Stimulated activated CD8-positive, alpha-beta memory T cell treated with anti-CD3 and anti-CD28 coated beads, Interleukin-4, amount 100 ng/mL, for 24 hours (primary cell): ENCODE data around the gene ANTXR2.

Experiments
- DNase-seq: peaks from one replicate; pipeline ENCODE4 v3.0.0-alpha.2; 2020; ENCODE audit warnings: low read depth

Gene ANTXR2

GRCh38 chr4:79864500-79865200 is 208.4 kb downstream of the ANTXR2 start:
- no peak for DNase-seq

GRCh38 chr4:79863333-79863732 is 209.7 kb downstream of the ANTXR2 start:
- no peak for DNase-seq

GRCh38 chr4:79862821-79863220 is 210.2 kb downstream of the ANTXR2 start:
- DNase-seq, result no peak

DNA sequence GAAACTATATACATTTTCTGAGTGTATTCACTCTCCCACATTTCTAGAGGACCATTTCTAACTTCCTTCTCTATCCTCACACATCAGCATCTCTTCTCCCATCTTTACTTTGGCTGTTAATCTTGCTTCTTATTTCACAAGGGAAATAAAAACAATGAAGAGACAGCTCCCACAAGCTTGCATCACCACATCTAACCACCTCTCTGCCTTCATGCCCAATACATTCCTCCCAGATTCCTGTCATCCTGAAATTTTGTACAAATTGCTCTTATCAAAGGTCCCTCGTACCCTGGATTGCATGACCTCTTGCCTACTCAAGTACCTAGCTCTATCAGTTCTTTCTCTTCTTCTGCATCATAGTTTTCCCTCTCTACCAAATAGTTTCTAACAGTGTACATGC is 215.2 kb downstream of the ANTXR2 start:
- no peak for DNase-seq

DNA sequence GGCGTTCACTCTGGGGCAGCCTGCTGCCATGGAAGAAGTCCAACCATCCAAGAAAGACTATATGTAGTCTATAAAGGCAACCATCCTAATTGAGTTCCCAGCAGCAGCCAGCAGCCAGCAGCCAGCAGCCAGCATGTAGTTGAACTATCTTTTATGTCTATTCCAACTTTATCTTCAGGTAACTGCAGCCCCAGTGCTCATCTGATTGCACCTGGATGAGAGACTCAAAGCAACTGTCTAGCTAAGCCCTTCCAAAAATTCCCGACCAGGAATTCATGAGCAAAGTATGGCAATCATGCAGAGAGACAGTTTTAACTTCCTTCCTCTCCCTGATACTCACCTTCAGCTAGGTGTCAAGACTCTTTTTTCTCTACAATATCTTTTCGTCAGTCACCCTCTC is 216.8 kb downstream of the ANTXR2 start:
- DNase-seq, result no peak

DNA sequence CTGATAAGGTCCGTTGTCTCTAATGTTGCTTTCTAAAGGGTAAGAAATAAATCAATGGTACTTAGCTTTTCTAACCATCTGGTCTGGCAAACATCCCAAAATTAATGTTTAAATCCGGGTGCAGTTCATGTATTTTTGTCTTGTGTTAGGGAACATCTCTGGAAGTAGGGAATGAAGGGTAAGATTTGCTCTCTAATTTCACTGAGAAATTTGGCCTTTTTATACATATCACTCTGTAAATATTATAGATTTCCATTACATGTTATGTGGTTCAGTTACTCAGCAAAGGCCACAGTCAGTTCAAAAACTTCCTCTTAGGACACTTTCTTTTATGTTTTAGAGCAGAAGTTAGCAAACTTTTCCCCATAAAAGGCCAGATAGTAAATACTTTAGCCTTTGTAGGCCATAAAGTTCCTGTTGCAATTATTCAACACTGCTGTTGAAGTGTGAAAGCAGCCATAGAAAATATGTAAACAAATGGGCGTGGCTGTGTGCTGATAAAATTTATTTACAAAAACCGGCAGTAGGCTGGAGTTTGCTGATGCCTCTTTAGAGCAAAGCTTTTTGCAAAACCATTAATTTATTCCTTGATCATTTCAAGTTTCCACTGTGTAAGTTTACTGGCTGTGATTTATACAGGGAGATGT is 218.1 kb downstream of the ANTXR2 start:
- DNase-seq, result no peak

DNA sequence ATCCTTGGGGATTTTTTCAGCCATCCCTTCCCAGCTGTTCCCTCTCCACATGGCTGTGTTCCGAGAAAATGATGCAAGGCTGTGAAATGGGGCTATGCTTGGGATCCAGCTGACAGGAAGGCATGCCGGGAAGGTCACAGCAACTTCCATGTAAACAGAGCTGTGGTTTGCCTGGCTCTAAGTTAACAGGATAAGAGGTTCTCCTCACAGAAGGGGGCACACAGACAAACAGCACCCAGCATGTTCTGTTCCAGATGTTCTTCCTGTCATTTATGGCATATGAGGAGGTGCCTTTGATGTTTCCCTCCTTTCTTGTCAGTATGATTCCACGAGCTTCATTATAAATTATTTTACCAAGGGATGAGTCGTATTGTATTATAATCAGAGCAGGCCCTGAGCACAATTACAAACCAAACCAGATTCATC is 220.7 kb downstream of the ANTXR2 start:
- no peak for DNase-seq

DNA sequence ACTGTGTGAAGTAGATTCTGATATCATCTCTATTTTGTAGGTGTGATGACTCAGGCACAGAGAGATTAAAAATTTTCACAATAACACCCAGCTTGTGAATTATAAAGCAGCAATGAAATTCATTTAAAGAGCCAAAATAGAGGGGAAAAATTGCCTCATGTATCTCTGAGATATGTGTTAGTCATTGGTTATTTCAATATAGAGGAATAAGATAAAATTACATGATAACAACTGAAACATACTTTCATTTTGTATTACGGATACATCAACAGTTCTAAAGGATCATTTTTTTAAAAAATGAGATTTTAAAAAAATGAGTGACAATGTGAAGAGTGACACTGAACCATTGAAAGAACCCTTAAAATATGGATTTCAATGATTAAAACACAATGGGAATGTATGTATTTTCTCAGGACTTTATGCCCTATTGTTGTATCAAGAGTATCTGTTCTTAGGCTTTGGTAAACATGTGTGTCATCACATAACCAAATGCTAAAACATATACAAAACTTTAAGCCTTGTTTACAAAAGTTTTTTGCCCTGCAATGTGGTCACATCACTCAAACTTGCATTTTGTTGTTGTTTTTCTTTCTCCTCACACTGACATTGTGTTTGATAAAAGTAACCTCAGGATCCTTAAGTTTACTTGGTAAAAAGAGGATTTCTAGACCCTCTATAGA is 221.3 kb downstream of the ANTXR2 start:
- no peak for DNase-seq
